OCI-LY1 (cell line): ENCODE data around the gene ADCY2.

Experiments used
- CTCF ChIP-seq: fragments of 200-600 bp; sonication (generic), shearing (Covaris generic); IDR thresholded peaks from 2 replicates; pipeline ENCODE4 v1.5.1; 2017; ENCODE audit warnings: mild to moderate bottlenecking, antibody characterized with exemption, low read length, moderate library complexity, mixed read lengths
- EZH2 ChIP-seq: fragments of 200-600 bp; sonication (generic), shearing (Covaris generic); IDR thresholded peaks from 2 replicates; pipeline ENCODE4 v1.8.0; 2017; ENCODE audit warnings: borderline replicate concordance, mixed run types, mild to moderate bottlenecking, antibody characterized with exemption, low read length, moderate library complexity, mixed read lengths

GRCh38 chr5:7537573-7537972 is 141.6 kb downstream of the ADCY2 start:
- TF ChIP-seq EZH2: no peak
- TF ChIP-seq CTCF: no peak
